ENCODE results near the gene SLC25A41. TPM values are rescaled to one million over a fixed set of nuclear protein-coding genes. Genes with fewer than 3 reads are reported as not detected.

Gene SLC25A41
- polyA plus RNA-seq, 3 donors = not detected

GRCh38 chr19:6442087-6442688 is 8.6 kb upstream of the SLC25A41 start:
- Histone ChIP-seq H3K9ac (ENCODE audit: insufficient read depth, low read length, poor library complexity, severe bottlenecking) (no peak overlapping the region), H3K27ac (ENCODE audit: low read depth in 1 of 2, low read length in 2 of 2) (no peak overlapping the region), H3K4me1 (ENCODE audit: control insufficient read depth in 1 of 2, insufficient read depth in 2 of 2, low read length in 2 of 2) (no peaks in the 10 kb centered on the region), H3K4me2 (replicated peaks; ENCODE audit: extremely low read depth, low read length, poor library complexity, severe bottlenecking) (no peak overlapping the region), H3K9me3 (replicated peaks in 1 of 2; ENCODE audit: control insufficient read depth in 1 of 2, insufficient read depth in 1 of 2, low read length in 2 of 2) (no peaks in the 10 kb centered on the region), H3K79me2 (ENCODE audit: insufficient read depth, low read length) (no peaks in the 10 kb centered on the region), H2AFZ (ENCODE audit: insufficient read depth, low read depth, low read length, poor library complexity, severe bottlenecking) (no peak overlapping the region), H3K27me3 (ENCODE audit: control insufficient read depth in 2 of 2, insufficient read depth in 2 of 2, low read length in 2 of 2) (no peaks in the 10 kb centered on the region), H3K36me3 (replicated peaks in 1 of 2; ENCODE audit: control insufficient read depth in 1 of 2, insufficient read depth in 2 of 2, low read length in 2 of 2) (no peaks in the 10 kb centered on the region), H4K20me1 (ENCODE audit: insufficient read depth, low read length) (no peaks in the 10 kb centered on the region), H3K4me3 (replicated peaks in 1 of 3; ENCODE audit: low read depth in 2 of 3, low read length in 3 of 3) (no peak overlapping the region)
- TF ChIP-seq CTCF (IDR thresholded peaks at IDR 0.05) = no peak
- intact Hi-C loops (cut with micrococcal nuclease) = no loop called here
- DNase-seq = no peak
- Mint-ChIP-seq H3K4me1 (no peaks in the 10 kb centered on the region), H3K27me3 (ENCODE audit: low read depth in 3 of 3) (peaks cover 2 to 6% (median 4%) of the 10 kb centered on the region in 3 donors), H3K36me3 (no peaks in the 10 kb centered on the region), H3K4me3 (no peak overlapping the region), H3K9me3 (peaks cover 0 to 10% (median 3%) of the 10 kb centered on the region in 7 donors), H3K27ac (no peak overlapping the region)
- 97% methylated on average over 5 of the region's 13 CpGs for WGBS (ENCODE audit: insufficient coverage)

- no peaks in the 10 kb centered on the region for H3K79me2 ChIP-seq (ENCODE audit: insufficient read depth, low read length)
- no peaks in the 10 kb centered on the region for H4K20me1 ChIP-seq (ENCODE audit: insufficient read depth, low read length)
- no peak overlapping the region for H3K4me3 ChIP-seq (replicated peaks in 1 of 3; ENCODE audit: low read depth in 2 of 3, low read length in 3 of 3)
- intact Hi-C loops (cut with micrococcal nuclease) = no loop called here
- H3K27me3 Mint-ChIP-seq (ENCODE audit: low read depth in 3 of 3) = peaks cover 0 to 7% (median 4%) of the 10 kb centered on the region in 3 donors
- WGBS (ENCODE audit: insufficient coverage) = 86% methylated on average over 3 of the region's 3 CpGs
- no peaks in the 10 kb centered on the region for H3K4me1 ChIP-seq (ENCODE audit: control insufficient read depth in 1 of 2, insufficient read depth in 2 of 2, low read length in 2 of 2)
- no peaks in the 10 kb centered on the region for H3K4me1 Mint-ChIP-seq
- no peak overlapping the region for H2AFZ ChIP-seq (ENCODE audit: insufficient read depth, low read depth, low read length, poor library complexity, severe bottlenecking)
- no peaks in the 10 kb centered on the region for H3K27me3 ChIP-seq (ENCODE audit: control insufficient read depth in 2 of 2, insufficient read depth in 2 of 2, low read length in 2 of 2)
- no peak overlapping the region for H3K27ac ChIP-seq (ENCODE audit: low read depth in 1 of 2, low read length in 2 of 2)
- no peak overlapping the region for H3K4me3 Mint-ChIP-seq
- no peak for TF ChIP-seq CTCF (IDR thresholded peaks at IDR 0.05)
- H3K36me3 ChIP-seq (replicated peaks in 1 of 2; ENCODE audit: control insufficient read depth in 1 of 2, insufficient read depth in 2 of 2, low read length in 2 of 2) = no peaks in the 10 kb centered on the region
- peaks cover 0 to 6% (median 0%) of the 10 kb centered on the region in 7 donors for H3K9me3 Mint-ChIP-seq
- H3K9me3 ChIP-seq (replicated peaks in 1 of 2; ENCODE audit: control insufficient read depth in 1 of 2, insufficient read depth in 1 of 2, low read length in 2 of 2) = no peaks in the 10 kb centered on the region
- DNase-seq = no peak
- H3K4me2 ChIP-seq (replicated peaks; ENCODE audit: extremely low read depth, low read length, poor library complexity, severe bottlenecking) = no peak overlapping the region
- no peaks in the 10 kb centered on the region for H3K36me3 Mint-ChIP-seq
- H3K27ac Mint-ChIP-seq = no peak overlapping the region
- no peak overlapping the region for H3K9ac ChIP-seq (ENCODE audit: insufficient read depth, low read length, poor library complexity, severe bottlenecking)
Measured at GRCh38 chr19:6440905-6441304, 7.3 kb upstream of the SLC25A41 start.

Data from CD14-positive monocyte (primary cell).